NT2/D1 (cell line): ENCODE measurements around the gene CTNNA3.

ENCODE experiments used
- SUZ12 ChIP-seq: IDR thresholded peaks from 2 replicates; pipeline ENCODE4 v1.6.1; 2011; ENCODE audit not compliant: insufficient read length, insufficient read depth; ENCODE audit errors: extremely low read depth
- YY1 ChIP-seq: IDR thresholded peaks from 2 replicates; pipeline ENCODE4 v1.6.1; 2011; ENCODE audit not compliant: insufficient read length, insufficient read depth
- ZNF274 ChIP-seq: IDR thresholded peaks from 2 replicates; pipeline ENCODE4 v1.6.1; 2011; ENCODE audit warnings: mild to moderate bottlenecking, low read depth, low read length

DNA sequence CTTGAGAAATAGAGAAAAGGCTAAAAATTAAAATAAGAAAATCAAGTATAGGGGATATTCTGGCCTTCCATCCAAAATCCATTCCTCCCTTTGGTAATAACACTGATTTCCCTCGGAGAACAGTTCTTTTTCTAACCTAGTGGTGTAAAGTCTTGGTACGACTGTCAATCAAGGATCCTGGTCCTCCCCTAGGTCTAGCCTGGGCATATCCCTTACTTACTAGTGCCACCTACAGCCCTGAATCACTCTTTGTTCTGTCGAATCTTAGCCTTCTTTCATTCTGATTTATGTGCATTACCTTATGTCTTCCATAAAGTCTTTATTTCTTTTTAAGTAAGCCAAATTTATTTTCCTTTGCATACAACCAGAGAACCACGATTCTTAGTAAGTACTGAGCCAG is 1068.8 kb downstream of the CTNNA3 start:
- TF ChIP-seq ZNF274 (no peak), YY1 (no peak), SUZ12 (no peak)
